LoVo (cell line): ENCODE results near the gene INAFM1.
A peak's percentile ranks its signal among the peaks of the same experiment; 100 is the strongest.
"Not testable (repeated sequence)": the region's sequence is repeated elsewhere in the genome, so short reads cannot be mapped to it uniquely, and the experiment has no call there.

Experiments used
- DNase-seq: peaks from one replicate; pipeline ENCODE4 v3.0.0-alpha.2; 2016; ENCODE audit warnings: low spot score

INAFM1 gene

DNA sequence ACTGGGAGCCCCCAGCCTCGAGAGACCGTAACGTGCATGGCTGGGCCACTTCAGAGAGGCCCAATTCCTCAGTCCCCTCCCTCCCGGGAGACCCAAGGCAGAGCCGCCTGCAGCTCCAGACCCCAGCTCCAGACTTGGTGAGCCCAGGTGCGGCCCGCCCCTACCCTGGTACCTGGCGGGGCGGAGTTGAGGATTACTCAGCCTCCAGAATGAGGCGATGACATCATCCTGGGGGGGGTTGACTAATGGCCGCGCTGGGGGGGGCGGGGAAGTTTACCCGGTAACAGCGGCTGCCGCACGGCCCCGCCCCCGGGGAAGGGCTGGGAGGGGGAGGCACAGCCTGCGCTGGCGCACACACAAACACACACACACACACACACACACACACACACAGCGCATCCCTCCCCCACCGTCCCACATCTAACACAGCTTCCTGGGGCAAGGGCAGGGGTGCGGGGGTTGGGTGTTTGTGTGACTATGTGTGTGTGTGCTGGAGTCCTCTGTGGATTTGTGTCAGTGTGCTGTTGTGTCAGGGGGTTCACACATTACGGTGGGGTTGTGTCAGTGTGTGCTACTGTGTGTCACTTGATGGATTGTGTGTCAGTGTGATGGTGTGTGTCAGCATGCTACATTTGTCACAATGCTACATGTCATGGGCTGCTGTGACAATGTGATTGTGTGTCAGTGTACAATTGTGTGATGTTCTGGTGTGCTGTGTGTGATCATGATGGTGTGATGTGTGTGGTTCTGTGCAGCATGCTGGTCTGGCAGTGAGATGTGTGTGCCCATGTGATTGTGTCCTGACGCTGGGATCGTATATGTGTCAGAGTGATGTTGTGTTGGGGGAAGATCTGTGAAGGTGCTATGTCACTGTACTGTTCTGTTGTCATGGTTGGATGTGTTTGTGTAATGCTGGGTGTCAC is 33.4 kb upstream of the INAFM1 start:
- peak; percentile 78 for DNase-seq

GRCh38 chr19:47241919-47242577 is 32.6 kb upstream of the INAFM1 start:
- no peak for DNase-seq

DNA sequence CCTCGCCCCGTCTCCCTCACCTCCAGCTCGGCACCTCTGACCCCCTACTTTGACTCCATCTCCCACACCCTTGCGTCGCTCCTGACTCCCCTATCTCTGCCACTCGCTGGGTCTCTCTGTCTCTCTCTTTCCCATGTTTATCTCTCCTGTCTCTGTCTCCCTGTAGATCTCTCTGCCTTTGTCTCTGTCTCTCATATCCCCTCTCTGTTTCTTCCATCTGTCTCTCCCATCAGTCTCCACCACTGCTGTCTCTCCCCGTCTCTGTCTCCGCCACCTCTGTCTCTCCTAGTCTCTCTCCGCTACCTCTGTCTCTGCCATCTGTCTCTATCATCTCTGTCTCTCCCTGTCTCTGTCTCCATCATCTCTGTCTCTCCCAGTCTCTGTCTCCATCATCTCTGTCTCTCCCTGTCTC is 31.3 kb upstream of the INAFM1 start:
- no peak for DNase-seq

DNA sequence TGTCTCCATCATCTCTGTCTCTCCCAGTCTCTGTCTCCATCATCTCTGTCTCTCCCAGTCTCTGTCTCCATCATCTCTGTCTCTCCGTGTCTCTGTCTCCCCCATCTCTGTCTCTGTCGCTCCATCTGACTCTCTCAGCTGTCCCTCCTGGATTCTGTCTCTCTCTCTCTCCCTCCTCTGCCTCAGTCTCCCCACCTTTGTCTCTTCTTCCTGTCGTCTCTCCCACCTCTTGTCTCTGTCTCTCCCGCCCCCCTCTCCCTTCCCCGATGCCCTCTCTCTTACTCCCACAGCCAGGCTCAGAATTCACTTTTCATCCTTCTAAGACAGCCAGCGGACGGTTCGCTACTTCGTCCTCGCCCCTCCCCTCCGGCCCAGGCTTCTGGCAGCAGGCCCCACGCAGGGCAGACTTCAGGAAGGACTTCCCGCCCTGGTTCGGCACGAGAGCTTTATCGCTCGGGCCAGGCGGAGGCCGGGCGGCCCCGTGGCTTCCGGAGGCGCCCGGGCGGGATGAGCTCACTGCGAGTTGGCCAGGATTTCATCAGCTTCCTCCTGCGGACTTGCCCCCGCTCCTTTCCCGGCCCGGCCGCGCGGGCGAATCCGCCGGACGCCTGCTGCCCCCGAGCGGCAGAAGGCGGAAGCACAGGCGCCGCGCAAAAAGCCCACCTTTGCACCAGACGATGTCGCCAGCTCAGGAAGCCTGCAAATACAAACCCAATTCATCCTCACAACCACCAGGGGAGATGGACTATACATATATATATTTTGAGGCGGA is 30.7 kb upstream of the INAFM1 start:
- peak; percentile 96 for DNase-seq

GRCh38 chr19:47247308-47247990 is 27.2 kb upstream of the INAFM1 start:
- peak; percentile 78 for DNase-seq

DNA sequence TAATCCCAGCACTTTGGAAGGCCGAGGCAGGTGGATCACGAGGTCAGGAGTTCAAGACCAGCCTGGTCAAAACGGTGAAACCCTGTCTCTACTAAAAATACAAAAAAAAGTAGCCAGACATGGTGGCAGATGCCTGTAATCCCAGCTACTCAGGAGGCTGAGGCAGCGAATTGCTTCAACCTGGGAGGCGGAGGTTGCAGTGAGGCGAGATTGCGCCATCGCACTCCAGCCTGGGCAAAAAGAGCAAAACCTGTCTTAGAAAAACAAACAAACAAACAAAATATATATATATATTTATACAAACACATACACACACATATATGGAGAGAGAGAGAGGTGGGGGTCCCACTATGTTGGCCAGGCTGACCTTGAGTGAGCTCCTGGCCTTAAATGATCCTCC is 21.7 kb upstream of the INAFM1 start:
- DNase-seq, result not testable (repeated sequence)

GRCh38 chr19:47253467-47253881 is 21.2 kb upstream of the INAFM1 start:
- DNase-seq, result no peak

- DNase-seq, result no peak
Observed at GRCh38 chr19:47253970-47254369, 20.7 kb upstream of the INAFM1 start.

- peak; percentile 95 for DNase-seq
Observed at GRCh38 chr19:47255879-47256692, 18.6 kb upstream of the INAFM1 start, which contains the start of gene CCDC9. CCDC9 (plus strand) TSS chr19:47256525; CDS start chr19:47258401, 1,876 bp downstream.

- peak; percentile 100 for DNase-seq
Observed at GRCh38 chr19:47256693-47257410, 17.8 kb upstream of the INAFM1 start.

GRCh38 chr19:47257411-47258169 is 17.1 kb upstream of the INAFM1 start:
- DNase-seq, result no peak

- no peak for DNase-seq
Observed at GRCh38 chr19:47258434-47258833, 16.3 kb upstream of the INAFM1 start.

DNA sequence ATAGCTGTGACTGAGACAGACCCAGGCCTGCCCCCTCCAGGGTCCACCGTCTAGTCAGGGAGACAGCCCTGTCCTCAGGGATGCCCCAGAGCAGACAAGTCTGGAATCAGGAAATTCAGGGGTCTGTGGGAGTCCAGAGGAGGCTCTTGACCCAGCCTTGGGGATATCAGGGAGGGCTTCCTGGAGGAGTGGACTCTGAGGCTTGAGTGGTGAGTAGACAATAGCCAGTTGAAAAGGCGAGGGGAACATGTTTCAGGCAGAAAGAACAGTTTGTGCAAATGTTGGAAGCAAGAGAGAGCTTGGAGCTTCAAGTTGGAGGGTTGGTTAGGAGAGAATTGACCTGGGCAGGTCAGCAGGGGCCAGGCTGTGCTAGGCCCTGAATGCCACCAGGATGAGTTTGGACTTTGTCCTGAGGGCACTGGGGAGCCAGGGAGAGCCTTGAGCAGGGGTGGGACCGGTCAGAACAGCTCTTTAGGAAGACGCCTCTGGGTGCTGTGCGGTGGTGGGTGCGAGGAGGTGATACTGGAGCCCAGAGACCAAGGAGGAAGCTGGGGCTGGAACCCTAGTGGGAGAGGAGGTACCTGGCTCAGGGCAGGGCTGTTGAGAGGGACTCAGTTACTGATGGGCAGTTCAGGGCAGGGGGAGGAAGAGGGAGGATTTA is 15.7 kb upstream of the INAFM1 start:
- DNase-seq, result no peak

GRCh38 chr19:47260476-47260875 is 14.2 kb upstream of the INAFM1 start:
- no peak for DNase-seq

- not testable (repeated sequence) for DNase-seq
Observed at GRCh38 chr19:47261946-47262793, 12.5 kb upstream of the INAFM1 start.

GRCh38 chr19:47264629-47265028 is 10.1 kb upstream of the INAFM1 start:
- no peak for DNase-seq

- DNase-seq, result no peak
Observed at GRCh38 chr19:47266401-47266941, 8.2 kb upstream of the INAFM1 start.

- DNase-seq, result no peak
Observed at GRCh38 chr19:47267350-47267759, 7.3 kb upstream of the INAFM1 start.
